ENCODE measurements around the gene TMEM267.

TMEM267 gene

GRCh38 chr5:43401827-43402226, 81.8 kb downstream of the TMEM267 start:
- no peak for DNase-seq

GRCh38 chr5:43400082-43400481, 83.6 kb downstream of the TMEM267 start:
- peak; percentile 7 for DNase-seq

DNA sequence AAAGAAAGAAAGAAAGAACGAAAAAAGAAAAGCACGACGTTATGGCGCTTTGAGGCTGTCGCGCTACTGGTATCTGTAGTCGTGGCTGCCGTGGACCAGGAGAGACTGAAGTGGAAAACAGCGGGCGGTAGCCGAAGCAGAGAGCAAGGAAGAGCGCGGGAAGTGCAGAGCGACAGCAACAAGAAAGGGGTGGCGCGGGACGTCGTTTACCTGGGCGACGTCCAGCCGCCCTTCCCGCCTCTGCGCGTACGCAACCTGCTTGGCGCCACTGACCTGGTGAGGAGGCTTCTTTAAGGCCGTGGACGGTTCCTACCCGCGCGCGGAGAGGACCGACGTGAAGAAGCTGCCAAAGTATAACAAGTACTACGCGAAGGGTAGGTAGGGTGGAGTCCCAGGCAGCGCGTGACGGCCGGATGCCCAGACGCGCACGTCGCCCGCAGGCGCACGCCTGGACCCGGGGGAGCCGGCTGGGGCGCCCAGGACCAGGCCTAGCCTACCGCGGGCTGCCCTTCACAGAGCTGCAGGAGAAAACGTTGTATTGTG, 86.8 kb downstream of the TMEM267 start:
- DNase-seq, result no peak
